Occipital lobe (tissue), 2 donors: ENCODE data around the gene MMRN1. TPM values are rescaled to one million over a fixed set of nuclear protein-coding genes. Genes with fewer than 3 reads are reported as not detected.

Source experiments
- DNase-seq: peaks from one replicate; lab custom pipeline; 2025; lab: John Stamatoyannopoulos, UW
- total RNA-seq: library from RNA; depleted of rRNA; stranded (reverse); fragments of >200 nt; gene quantifications from one replicate; pipeline ENCODE4 v1.2.3, GENCODE V29; 2014

MMRN1 gene
- total RNA-seq, 1 donor from 2014 or later, result 2.5 TPM

- DNase-seq, result no peak
Measured at GRCh38 chr4:89997171-89997704, 102.6 kb downstream of the MMRN1 start.

- no peak for DNase-seq
Measured at GRCh38 chr4:89998469-89999011, 103.9 kb downstream of the MMRN1 start.

- DNase-seq, result no peak
Measured at GRCh38 chr4:90001023-90001422, 106.4 kb downstream of the MMRN1 start.

- no peak for DNase-seq
Measured at GRCh38 chr4:90002441-90003062, 107.9 kb downstream of the MMRN1 start.

Other genes with a start within 250 kb of the MMRN1 start
- gene SNCA, start 57.7 kb upstream of the MMRN1 start, total RNA-seq, result 96.4 TPM
- 246 TPM for gene CCSER1, start 232.5 kb downstream of the MMRN1 start, total RNA-seq